ENCODE data around the gene ZNF236. TPM values are rescaled to one million over a fixed set of nuclear protein-coding genes. Genes with fewer than 3 reads are reported as not detected.
A peak's percentile ranks its signal among the peaks of the same experiment; 100 is the strongest.

Gene ZNF236
- 7.5 and 7.8 TPM in 2 replicates for polyA plus RNA-seq (2011; rRNA removed)
- 2.9 and 3.8 TPM in 2 replicates for polyA plus RNA-seq (2012; cell fraction: cytosol; rRNA removed)
- 7.7 and 8.4 TPM in 2 replicates for polyA plus RNA-seq (2012; cell fraction: nucleus; rRNA removed)
- polyA plus RNA-seq (2017; fragmentation: RNase III; extraction: RNeasy Plus Mini Kit Qiagen cat#74134 plus additional on column Dnase treatment): 2.6 to 2.9 TPM (median 2.7 TPM) in 3 replicates
- polyA minus RNA-seq (2011; rRNA and poly(A)+ RNA removed): 24.1 and 35.3 TPM in 2 replicates

- Histone ChIP-seq H3K9me3 (no peaks in the 10 kb centered on the region), H3K4me2 (peak within 1 kb of the TSS; percentile 96), H3K4me1 (peaks cover 28% of the 10 kb centered on the region), H3K27ac (peak within 1 kb of the TSS; percentile 92 to 100), H3K4me3 (peak within 1 kb of the TSS; percentile 71)
- no CpG with 5 or more reads among the region's 113 CpGs for WGBS (ENCODE audit: missing lambda C conversion rate)
- FAIRE-seq: no peak
- ChIA-PET CTCF (interaction anchor here (1.3 to 2.5 kb wide), 4 partner anchors 20 to 47 kb away, joined by 3 to 20 read pairs (median 7); no protein-coding TSS in a partner anchor), POLR2A (interaction anchor here (0.6 to 2.2 kb wide), 3 partner anchors 20 to 232 kb away, joined by 3 to 7 read pairs (median 3); no protein-coding TSS in a partner anchor)
- TF ChIP-seq TFCP2L1 (CRISPR knock-in tag; IDR thresholded peaks at IDR 0.05): no peak
- TF ChIP-seq CTCF (IDR thresholded peaks at IDR 0.05): no peak
- TF ChIP-seq CHD2 (IDR thresholded peaks at IDR 0.05; ENCODE audit: low read length, partially characterized antibody): peak; percentile 55
- no peak for TF ChIP-seq HOXA7 (CRISPR knock-in tag; IDR thresholded peaks at IDR 0.05)
- TF ChIP-seq E2F6 (IDR thresholded peaks at IDR 0.05; ENCODE audit: borderline replicate concordance, low read depth): no peak
- TF ChIP-seq MAZ (IDR thresholded peaks at IDR 0.05; ENCODE audit: borderline replicate concordance, low read depth, low read length): no peak
- TF ChIP-seq PHF8 (IDR thresholded peaks at IDR 0.05; ENCODE audit: borderline replicate concordance, low read depth): peak; percentile 18; the same call in 1 of the 2 replicates
- TF ChIP-seq ZNF302 (CRISPR knock-in tag; IDR thresholded peaks at IDR 0.05): no peak
- TF ChIP-seq MAX (IDR thresholded peaks at IDR 0.05): peak; percentile 5; the same call in 1 of the 2 replicates
- no peak for TF ChIP-seq RARB (CRISPR knock-in tag; IDR thresholded peaks at IDR 0.05)
- no peak for TF ChIP-seq EHF (CRISPR knock-in tag; IDR thresholded peaks at IDR 0.05)
- no peak for TF ChIP-seq CEBPB (IDR thresholded peaks at IDR 0.05)
- TF ChIP-seq CBX2 (IDR thresholded peaks at IDR 0.05; ENCODE audit: borderline replicate concordance, low read depth): no peak
- no peak for TF ChIP-seq ZC3H11A (IDR thresholded peaks at IDR 0.05)
- no peak for TF ChIP-seq EP300 (IDR thresholded peaks at IDR 0.05)
- no peak for TF ChIP-seq NFE2L2 (conservative IDR thresholded peaks at IDR 0.05; ENCODE audit: low read length)
- peak; percentile 54 to 75; a peak in 3 of 5 replicates for TF ChIP-seq JUN (IDR thresholded peaks at IDR 0.05)
- no peak for TF ChIP-seq CHD4 (IDR thresholded peaks at IDR 0.05; ENCODE audit: borderline replicate concordance)
- no peak for TF ChIP-seq SMC3 (IDR thresholded peaks at IDR 0.05)
- TF ChIP-seq TP53 (CRISPR knock-in tag; IDR thresholded peaks at IDR 0.05): no peak
- TF ChIP-seq PBX3 (IDR thresholded peaks at IDR 0.05): peak; percentile 87
- TF ChIP-seq NR3C1 (IDR thresholded peaks at IDR 0.05): no peak
- TF ChIP-seq FOXS1 (CRISPR knock-in tag; IDR thresholded peaks at IDR 0.05): no peak
- TF ChIP-seq MYC (IDR thresholded peaks at IDR 0.05; ENCODE audit: borderline replicate concordance, low read length): no peak
- TF ChIP-seq RNF2 (IDR thresholded peaks at IDR 0.05; ENCODE audit: borderline replicate concordance, low read depth): no peak
- peak; percentile 48; the same call in 1 of the 3 replicates for TF ChIP-seq BCL3 (IDR thresholded peaks at IDR 0.05)
- TF ChIP-seq SREBF2 (IDR thresholded peaks at IDR 0.05): no peak
- no peak for TF ChIP-seq FOSB (CRISPR knock-in tag; IDR thresholded peaks at IDR 0.05)
- no peak for TF ChIP-seq NPAS2 (CRISPR knock-in tag; IDR thresholded peaks at IDR 0.05; ENCODE audit: borderline replicate concordance)
- no peak for TF ChIP-seq POLR2AphosphoS2 (conservative IDR thresholded peaks at IDR 0.05; ENCODE audit: low read length)
- TF ChIP-seq USF2 (IDR thresholded peaks at IDR 0.05): no peak
- 0 out of 2 replicates have a peak, but pooled peaks have one; percentile 43 for TF ChIP-seq POLR2A (IDR thresholded peaks at IDR 0.05; ENCODE audit: low read length)
- peak; percentile 34 to 76 for DNase-seq (ENCODE audit: low read depth in 1 of 2, low spot score in 1 of 2)
- ATAC-seq: peak; percentile 56 to 78
Observed at GRCh38 chr18:76822506-76823160, at the start of gene ZNF236. TSS of gene ZNF236 (plus strand) at chr18:76822557. CDS start at chr18:76822608, 51 bp downstream.

Measured in A549 (cell line).